GM21528 (cell line): Measurements from ENCODE around the gene IL17C.
"Not testable (repeated sequence)": the region's sequence is repeated elsewhere in the genome, so short reads cannot be mapped to it uniquely, and the experiment has no call there.

Experiments
- ATAC-seq: cut with Tn5 transposase; IDR thresholded peaks from one replicate; pipeline ENCODE4 v1.9.1; 2021; ENCODE audit warnings: mild to moderate bottlenecking, moderate library complexity; ENCODE audit not compliant: unreplicated experiment, low FRiP score

Gene IL17C

DNA sequence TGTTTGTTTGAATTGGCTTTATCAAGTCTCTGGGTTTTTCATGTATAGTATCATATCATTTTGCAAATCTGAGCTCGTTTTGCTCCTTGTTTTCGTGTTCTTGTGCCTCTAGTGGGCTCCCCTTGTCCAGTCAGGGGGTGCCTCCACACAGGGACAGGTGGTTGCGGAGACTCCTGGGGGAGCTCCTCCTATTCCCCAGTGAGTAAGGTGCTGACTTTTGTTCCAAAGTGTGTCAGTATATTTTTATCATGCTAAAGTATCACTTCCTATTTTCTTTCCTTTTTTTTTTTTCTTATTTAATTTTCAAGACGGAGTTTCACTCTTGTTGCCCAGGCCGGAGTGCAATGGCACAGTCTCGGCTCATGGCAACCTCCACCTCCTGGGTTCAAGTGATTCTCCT lies 30.3 kb upstream of the IL17C start:
- ATAC-seq, result no peak

DNA sequence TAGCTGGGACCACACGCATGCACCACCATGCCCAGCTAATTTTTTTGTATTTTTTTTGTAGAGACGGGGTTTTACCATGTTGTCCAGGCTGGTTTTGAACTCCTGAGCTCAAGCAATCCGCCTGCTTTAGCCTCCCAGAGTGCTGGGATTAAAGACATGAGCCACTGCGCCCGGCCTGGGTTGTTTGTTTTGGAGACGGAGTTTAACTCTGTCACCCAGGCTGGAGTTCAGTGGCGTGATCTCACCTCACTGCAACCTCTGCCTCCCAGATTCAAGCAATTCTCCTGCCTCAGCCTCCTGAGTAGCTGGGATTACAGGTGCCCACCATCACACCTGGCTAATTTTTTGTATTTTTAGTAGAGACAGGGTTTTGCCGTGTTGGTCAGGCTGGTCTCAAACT lies 28.9 kb upstream of the IL17C start:
- ATAC-seq, result not testable (repeated sequence)

DNA sequence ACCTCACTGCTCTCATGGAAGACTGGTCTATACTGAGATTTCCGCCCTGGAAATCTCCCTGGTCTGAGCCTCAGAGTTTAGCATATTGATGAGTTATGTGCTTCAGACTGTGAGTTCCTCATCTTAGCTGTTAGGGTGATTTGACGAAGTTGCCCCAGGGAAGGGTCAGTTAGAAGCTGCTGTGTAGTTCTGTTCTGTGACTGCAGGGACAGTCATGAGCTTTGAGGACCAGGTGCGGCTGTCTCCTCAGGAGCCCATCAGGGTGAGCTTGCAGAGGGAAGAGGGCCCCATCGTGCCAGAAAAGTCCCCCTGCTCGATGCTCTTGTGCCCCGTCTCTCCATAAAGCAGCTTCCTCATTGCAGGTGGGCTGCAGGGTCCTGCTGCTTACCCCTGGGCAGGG lies 28.3 kb upstream of the IL17C start:
- no peak for ATAC-seq

DNA sequence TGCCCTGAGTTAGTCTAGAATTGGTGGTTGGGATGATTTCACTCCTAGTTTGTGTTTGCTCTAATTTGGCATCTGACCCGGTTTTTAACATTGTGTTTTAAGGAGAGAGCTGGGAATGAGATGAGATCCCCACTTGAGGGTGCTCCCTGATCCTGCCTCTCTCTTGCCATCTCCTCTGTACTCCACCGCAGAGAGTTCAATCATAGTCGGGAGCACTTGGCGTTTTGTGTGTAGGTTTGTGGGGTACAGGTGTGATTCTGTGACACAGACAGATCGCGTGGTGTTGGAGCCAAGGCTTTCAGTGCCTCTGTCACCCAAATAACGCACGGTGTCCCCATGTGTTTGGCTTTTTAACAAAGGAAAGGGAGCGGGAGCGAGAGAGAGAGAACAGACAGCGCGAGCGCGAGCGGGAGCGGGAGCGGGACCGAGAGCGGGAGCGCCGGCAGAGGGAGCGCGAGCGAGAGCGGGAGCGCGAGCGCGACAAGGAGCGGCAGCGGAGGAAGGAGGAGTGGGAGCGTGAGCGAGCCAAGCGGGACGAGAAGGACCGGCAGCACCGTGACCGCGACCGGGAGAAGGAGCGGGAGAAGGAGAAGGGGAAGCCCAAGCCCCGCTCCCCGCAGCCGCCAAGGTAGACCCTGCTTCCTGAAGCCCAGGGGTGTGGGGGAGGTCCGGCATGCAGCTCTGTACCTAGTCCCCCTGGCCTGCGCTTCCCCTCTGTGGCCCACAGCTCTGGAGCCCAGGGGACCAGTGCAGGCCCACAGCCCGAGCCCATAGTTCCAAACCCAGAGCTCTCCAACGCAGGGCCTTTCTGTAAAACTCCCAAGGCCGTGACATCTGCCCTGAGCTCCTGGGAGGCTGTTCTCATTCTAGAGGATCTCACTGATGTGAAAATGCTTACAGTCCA lies 27.2 kb upstream of the IL17C start:
- no peak for ATAC-seq

DNA sequence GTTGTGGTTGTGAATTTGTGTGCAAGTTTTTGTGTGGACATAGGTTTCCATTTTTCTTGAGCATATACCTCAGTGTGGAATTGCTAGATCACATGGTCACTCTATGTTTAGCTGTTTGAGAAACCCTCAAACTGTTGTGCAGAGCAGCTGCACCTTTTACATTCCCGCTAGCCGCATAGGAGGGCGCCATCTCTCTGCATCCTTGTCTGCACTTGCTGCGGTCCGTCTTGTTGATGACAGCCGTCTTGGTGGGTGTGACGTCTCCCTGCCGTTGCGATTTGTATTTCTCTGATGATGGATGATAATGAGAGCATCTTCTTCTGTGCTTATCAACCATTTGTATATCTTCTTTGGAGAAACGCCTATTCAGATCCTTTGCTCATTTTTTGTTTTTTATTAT lies 25.1 kb upstream of the IL17C start:
- no peak for ATAC-seq

DNA sequence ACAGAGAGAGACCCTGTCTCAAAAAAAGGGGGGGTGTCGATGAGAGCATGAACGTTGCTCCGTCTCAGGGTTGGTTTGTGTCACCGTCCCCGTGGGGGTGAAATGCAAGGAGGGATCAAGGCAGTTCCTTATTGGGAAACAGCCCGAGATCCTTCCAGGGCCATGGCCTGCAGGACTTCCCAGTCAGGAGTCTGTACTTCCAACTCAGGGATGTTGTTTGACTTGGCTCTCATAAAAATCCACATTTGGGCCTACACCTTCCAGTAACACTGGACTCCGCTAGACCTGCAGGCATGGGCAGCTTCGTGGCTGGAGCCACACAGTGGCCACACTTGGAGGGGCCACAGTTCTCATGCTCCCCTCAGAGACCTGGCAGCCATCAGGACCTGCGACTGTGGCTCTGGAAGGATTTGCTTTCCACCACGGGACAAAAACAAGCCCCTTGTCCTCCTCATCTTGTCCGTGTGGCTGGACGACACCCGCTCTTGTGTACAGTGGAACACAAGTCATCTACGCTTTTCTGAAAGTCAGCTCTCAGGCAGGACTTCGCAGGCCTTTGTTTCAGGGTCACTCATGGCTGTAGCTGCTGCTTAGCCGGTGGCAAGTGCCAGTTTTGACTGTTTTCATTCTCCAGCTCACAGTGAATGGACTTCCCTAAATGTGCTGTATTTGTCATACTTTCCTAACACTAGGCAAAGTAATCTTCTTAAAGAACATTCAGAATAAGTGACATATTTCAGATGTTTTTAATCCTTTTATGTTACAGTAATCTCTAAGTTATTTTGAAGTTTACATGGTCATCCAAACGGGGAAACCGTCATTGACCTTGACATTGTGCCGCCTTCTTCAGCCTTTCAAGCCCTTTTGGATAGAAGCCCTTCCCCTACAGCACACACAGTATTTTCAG lies 24.2 kb upstream of the IL17C start:
- no peak for ATAC-seq

DNA sequence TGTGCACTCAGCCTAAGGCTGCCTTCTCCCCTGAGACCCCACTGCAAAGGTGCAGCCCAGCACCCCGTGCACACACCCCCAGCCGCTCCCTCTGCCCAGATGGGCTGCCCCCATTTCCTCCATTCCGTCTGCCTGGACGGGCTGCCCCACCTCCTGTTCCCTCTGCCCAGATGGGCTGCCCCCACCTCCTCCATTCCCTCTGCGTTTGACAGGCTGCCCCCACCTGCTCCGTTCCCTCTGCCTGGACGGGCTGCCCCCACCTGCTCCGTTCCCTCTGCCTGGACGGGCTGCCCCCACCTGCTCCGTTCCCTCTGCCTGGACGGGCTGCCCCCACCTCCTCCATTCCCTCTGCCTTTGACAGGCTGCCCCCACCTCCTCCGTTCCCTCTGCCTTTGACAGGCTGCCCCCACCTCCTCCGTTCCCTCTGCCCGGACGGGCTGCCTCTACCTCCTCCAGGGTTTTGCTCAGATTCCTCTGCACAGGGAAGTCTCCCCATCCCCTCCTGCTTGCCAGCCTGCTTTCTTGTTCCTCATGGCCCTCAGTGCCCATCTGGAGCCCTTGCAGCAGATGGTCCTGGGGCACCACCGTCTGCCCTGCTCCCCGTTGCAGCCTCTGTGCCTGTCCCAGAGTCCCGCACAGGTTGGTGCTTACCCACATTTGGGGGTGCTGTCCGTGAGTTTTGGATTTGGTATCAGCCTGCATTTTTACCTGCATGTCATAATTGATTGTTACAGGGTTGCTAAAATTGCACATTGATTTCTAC lies 23.4 kb upstream of the IL17C start:
- ATAC-seq, result no peak

DNA sequence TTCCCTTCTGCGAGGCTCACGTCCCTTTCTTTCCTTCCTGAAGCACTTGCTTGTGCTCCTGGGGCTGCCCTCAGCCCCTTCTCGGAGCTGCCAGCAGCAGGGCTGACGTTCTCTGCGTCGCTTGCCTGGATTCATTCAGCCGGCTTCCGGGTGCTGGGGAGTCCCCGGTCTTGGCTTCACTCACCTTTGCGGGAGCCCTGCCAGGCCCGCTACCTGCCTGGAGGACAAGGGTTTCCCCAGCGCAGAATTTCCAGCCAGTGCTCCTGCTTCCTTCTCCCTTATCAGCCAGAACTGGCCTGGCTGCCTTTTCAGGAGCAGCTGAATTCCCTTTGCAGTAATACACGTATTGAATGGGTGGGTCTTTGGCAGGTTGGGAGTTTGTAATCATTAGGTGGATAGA lies 22.1 kb upstream of the IL17C start:
- ATAC-seq, result no peak

DNA sequence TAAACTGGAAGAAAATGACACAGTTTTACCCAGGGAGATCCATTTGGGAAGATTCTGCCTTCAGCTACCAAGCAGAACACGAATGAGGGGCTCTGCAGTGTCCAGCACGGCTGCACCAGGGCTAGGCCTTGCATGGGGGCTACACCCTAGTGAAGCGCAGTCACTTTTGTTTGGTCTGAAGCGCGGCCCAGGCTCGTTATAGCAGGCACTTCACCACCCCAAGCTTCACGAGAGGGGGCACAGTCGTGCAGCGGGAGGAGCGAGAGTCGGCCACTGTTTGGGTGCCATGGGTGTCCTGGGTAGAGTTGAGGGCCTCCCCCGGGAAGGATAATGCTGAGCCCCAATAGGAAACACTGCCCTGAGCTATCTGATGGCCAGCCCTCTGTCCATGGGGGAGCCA lies 21.6 kb upstream of the IL17C start:
- no peak for ATAC-seq

DNA sequence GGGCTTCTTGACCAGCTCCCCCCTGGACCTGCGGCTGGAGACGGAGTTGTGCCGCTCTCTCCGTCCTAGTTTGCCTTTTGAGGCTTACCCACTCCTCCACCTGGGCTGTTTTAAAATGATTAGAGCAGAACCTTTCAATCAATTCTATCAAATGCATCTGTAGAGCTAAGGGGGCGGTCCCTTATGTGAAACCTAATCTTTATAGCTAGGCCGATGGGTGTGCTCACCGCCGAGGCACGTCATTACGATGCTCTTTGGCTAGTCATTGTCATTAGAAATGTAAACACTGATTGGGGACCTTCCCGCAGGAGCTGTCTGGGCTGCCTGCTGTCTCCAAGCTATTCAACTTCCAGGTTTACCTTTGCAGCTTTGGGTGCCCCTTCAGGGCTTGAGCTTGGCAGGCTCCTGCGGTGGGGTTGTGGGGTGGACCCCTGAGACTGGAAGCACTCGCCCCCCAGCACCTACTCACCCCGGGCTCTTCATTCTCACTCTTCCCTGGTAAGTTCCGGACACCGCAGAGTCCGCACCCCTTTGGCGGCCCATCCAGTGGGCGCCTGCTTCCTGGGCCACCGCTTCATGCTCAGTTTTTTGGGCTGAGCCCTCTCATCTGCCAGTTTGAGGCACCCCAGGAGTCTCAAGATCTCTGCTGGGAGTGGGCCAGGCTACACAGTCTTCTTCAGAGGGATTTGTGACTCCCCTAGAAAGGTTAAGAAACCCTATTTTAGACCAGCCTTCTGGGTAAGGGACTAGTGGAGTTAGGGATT lies 20.9 kb upstream of the IL17C start:
- no peak for ATAC-seq

DNA sequence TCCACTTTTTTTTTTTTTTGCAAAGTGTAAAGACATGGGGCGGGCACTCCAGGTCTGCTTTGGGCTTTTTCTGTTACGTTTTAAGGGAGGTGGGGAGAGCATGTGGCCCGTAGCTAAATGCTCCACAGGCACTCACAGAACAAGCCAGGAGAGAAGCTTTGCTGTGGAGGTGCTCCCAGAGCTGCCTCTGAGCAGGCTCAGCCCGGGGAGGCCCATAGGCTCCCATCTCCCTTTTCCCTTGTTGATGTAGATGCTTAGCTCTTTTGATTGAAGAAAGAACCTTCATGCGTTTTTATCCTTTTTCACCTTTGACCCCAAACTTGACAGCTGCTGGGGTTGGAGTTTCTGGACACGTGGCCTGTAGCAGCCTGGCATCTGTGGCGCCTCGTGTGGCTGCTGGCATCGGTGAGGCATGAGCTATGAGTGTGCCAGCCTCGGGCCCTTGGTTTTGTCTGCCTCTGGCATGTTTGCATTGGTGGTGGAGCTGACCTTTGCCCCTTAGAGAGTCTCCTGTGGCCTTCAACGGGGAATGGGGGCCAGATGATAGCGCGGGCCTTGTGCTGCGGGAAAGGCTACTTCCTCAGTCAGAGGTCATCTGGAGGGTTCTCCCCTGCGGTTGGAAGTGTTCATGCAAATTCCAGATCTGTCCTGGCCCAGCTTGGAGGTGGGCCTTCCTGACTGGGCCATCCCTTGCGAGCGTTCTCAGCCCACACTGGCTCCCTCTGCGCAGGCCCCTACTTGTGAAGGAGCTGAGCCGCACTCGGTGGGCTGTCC lies 20.0 kb upstream of the IL17C start:
- ATAC-seq, result no peak

DNA sequence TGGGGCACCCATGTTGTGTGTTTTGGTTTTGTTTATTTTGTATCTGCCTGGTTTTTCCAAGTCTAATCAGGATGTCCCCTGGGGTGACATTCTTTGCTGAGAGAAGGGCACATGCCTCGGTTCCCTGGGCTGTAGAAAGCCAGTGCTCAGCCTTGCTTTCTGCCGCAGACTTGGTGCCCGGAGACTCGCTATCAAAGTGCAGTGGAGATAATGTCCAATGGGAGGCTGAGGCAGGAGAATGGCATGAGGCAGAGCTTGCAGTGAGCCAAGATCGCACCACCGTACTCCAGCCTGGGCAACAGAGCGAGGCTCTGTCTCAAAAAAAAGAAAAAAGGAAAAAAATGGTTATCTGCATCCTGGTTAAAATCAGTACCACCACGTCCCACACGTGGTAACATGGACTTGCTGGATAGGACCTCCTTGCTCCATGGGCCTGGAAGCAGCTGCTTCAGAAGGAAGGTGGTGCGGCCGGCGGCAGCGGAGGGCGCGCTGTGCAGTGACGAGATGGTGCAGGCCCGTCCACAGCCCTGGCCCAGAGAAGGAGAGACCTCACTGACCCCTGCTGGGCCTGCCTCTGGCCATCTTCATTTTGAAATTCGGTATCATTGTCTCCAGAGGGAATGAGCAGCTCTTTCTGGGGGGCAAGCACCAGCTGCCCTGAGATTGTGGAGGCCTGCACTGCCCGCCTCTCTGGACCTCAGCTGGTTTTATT lies 19.3 kb upstream of the IL17C start:
- no peak for ATAC-seq

DNA sequence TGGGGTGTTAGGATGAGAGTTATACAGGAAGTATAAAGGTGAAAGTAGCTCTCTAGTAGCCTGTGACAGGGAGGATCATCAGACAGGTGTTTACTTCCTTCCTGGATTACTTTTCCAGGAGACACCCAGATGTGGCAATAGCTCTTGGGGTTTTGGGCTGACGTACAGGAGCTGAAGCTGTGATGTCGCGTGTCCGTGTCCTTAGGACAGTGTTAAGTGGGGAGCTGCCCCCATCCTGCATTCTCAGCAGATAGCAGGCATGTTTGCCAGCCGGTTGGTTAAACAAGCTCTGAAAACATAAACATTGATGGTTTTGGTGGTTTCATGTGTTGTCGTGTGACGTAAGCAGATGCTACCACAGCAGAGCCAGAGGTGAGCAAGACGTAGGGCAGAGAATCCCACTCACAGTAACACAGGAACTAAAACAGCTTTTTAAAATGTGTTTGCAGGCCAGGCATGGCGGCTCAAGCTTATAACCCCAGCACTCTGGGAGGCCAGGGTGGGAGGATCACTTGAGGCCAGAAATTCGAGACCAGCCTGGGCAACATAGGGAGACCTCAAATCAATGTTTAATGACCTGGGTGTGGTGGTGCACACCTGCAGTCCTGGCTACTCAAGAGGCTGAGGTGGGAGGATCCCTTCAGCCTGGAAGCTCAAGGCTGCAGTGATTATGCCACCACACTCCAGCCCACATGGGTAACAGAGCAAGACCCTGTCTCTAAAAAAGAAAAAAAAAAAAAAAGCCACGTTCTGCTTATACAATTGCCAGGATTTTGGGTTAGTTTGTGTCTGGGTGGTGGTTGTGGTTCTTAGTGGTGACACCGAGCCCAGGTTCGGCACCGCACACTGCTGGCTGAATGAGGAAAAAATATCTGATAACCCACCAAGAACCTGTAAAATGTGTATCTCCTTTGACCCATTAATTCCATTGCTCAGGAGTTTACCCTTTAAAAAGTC lies 18.2 kb upstream of the IL17C start:
- ATAC-seq, result no peak

DNA sequence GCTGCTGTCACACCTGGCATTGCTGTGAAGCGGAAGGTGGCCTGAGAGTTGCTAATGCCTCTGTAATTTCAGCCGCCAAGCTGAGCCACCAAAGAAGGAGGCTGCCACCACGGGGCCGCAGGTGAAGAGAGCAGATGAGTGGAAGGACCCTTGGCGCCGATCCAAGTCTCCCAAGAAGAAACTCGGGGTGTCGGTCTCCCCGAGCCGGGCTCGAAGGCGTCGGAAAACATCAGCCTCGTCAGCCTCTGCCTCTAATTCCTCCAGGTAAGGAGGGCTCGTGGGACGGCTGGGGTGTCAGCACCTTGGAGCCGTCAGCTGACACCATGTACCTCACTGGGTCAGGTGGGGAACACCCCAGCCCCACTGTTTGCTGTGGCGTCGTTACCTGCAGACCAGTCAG lies 16.2 kb upstream of the IL17C start:
- no peak for ATAC-seq

DNA sequence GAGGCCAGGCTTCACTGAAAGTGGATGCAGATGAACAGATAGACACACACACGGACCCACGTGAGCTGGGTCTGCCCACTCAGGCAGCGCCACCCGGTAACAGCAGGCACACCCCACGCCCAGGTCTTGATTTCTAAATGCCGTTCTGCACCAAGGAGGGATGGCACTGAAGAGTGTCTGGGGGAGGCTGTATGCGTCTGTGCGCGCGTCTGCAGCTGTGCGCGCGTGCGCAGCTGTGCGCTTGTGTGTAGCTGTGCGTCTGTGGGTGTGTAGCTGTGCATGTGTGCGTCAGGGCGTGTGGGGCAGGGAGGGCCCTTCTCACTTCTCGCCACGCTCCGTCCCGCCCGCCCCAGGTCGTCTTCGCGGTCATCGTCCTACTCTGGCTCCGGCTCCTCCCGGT lies 15.5 kb upstream of the IL17C start:
- ATAC-seq, result no peak

DNA sequence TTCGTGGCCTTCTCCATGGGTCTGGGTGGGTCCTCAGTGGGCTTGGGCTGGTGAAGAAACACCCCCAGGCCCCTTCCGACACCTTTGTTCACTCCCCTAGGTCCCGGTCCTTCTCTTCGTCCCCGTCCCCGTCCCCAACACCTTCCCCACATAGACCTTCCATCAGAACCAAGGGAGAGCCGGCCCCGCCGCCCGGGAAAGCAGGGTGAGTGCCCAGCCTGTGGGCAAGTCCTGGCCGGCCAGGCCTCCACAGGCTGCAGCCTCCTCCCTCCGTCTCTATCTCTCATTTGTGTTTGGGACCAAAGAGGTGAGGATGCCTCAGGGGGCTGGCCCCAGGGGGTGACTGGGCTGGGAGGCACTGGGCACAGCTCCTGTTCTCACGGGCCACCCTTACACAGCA lies 14.5 kb upstream of the IL17C start:
- no peak for ATAC-seq

DNA sequence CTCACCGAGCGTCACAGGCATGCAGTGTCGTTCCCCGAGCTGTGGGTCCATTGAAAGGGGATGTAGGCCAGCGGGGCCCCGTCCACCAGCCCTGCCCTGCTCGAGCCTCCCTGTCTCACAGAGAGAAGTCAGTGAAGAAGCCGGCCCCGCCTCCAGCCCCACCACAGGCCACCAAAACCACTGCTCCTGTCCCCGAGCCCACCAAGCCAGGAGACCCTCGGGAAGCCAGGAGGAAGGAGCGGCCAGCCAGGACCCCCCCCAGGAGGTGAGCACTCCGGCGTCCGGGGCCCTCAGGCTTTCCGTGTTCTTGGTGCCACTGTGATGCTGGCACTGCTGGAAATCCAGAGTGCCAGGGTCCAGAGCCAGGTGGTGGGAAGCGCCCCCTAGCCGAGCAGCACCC lies 13.9 kb upstream of the IL17C start:
- no peak for ATAC-seq
